Jurkat, Clone E6-1 (cell line): ENCODE data around the gene RAD51AP1. TPM values are rescaled to one million over a fixed set of nuclear protein-coding genes. Genes with fewer than 3 reads are reported as not detected.
A peak's percentile ranks its signal among the peaks of the same experiment; 100 is the strongest.
"Not testable (repeated sequence)": the region's sequence is repeated elsewhere in the genome, so short reads cannot be mapped to it uniquely, and the experiment has no call there.

Source experiments
- DNase-seq: peaks from one replicate; pipeline ENCODE4 v3.0.0-alpha.2; 2011; ENCODE audit warnings: low read depth, low spot score
- H3K4me3 ChIP-seq: 2 replicates; pipeline ENCODE4 v1.5.1; 2011; ENCODE audit warnings: mild to moderate bottlenecking, low read length, control low read depth, moderate library complexity
- polyA plus RNA-seq: library from polyadenylated mRNA; unstranded; fragments of >200 nt; gene quantifications from one replicate; pipeline ENCODE4 v1.2.1, GENCODE V29; 2012; ENCODE audit warnings: missing spikeins; ENCODE audit not compliant: insufficient read length, insufficient read depth

RAD51AP1 gene
- polyA plus RNA-seq = 81.4 TPM

- H3K4me3 ChIP-seq = peak within 1 kb of the TSS; percentile 96
- DNase-seq = peak; percentile 97
Measured at GRCh38 chr12:4538207-4539160, at the start of gene RAD51AP1. Gene RAD51AP1 (plus strand): TSS chr12:4538890. CDS start chr12:4538940, 50 bp downstream.

GRCh38 chr12:4489556-4489955, 49.1 kb upstream of the RAD51AP1 start:
- H3K4me3 ChIP-seq = no peak overlapping the region
- no peak for DNase-seq

- no peak for DNase-seq
- no peak overlapping the region for H3K4me3 ChIP-seq
Measured at GRCh38 chr12:4490973-4491372, 47.7 kb upstream of the RAD51AP1 start.

GRCh38 chr12:4496145-4496838, 42.4 kb upstream of the RAD51AP1 start:
- no peak overlapping the region for H3K4me3 ChIP-seq
- DNase-seq = no peak

- no peak for DNase-seq
- no peak overlapping the region for H3K4me3 ChIP-seq
Measured at GRCh38 chr12:4499186-4499585, 39.5 kb upstream of the RAD51AP1 start.

GRCh38 chr12:4505376-4505986, 33.2 kb upstream of the RAD51AP1 start:
- DNase-seq = no peak
- H3K4me3 ChIP-seq = no peak overlapping the region

GRCh38 chr12:4506430-4506829, 32.3 kb upstream of the RAD51AP1 start:
- no peak overlapping the region for H3K4me3 ChIP-seq
- DNase-seq = no peak

- DNase-seq = peak; percentile 93
- no peak overlapping the region for H3K4me3 ChIP-seq
Measured at GRCh38 chr12:4506870-4507269, 31.8 kb upstream of the RAD51AP1 start.

GRCh38 chr12:4508503-4508902, 30.2 kb upstream of the RAD51AP1 start:
- not testable (repeated sequence) for H3K4me3 ChIP-seq, DNase-seq

- H3K4me3 ChIP-seq, DNase-seq: not testable (repeated sequence)
Measured at GRCh38 chr12:4509269-4509668, 29.4 kb upstream of the RAD51AP1 start.

GRCh38 chr12:4518106-4518728, 20.5 kb upstream of the RAD51AP1 start:
- H3K4me3 ChIP-seq = no peak overlapping the region
- no peak for DNase-seq

- DNase-seq, H3K4me3 ChIP-seq: not testable (repeated sequence)
Measured at GRCh38 chr12:4523443-4523842, 15.2 kb upstream of the RAD51AP1 start.

GRCh38 chr12:4526923-4527546, 11.7 kb upstream of the RAD51AP1 start:
- H3K4me3 ChIP-seq = no peak overlapping the region
- DNase-seq = peak; percentile 16

GRCh38 chr12:4530160-4530559, 8.5 kb upstream of the RAD51AP1 start:
- no peak for DNase-seq
- no peak overlapping the region for H3K4me3 ChIP-seq

GRCh38 chr12:4530982-4531586, 7.6 kb upstream of the RAD51AP1 start:
- H3K4me3 ChIP-seq = no peak overlapping the region

GRCh38 chr12:4535092-4535491, 3.6 kb upstream of the RAD51AP1 start:
- no peak for DNase-seq
- H3K4me3 ChIP-seq = no peak overlapping the region

More at GRCh38 chr12:4530982-4531586, 7.6 kb upstream of the RAD51AP1 start:
- DNase-seq = no peak

- no peak for DNase-seq
- no peak overlapping the region for H3K4me3 ChIP-seq
Measured at GRCh38 chr12:4535871-4536270, 2.8 kb upstream of the RAD51AP1 start.

- H3K4me3 ChIP-seq = peak overlapping the region; percentile 96
- DNase-seq = no peak
Measured at GRCh38 chr12:4539167-4539870, 629 bp downstream of the RAD51AP1 start.
